Measurements from ENCODE around the gene DLL4.

DLL4 gene

DNA sequence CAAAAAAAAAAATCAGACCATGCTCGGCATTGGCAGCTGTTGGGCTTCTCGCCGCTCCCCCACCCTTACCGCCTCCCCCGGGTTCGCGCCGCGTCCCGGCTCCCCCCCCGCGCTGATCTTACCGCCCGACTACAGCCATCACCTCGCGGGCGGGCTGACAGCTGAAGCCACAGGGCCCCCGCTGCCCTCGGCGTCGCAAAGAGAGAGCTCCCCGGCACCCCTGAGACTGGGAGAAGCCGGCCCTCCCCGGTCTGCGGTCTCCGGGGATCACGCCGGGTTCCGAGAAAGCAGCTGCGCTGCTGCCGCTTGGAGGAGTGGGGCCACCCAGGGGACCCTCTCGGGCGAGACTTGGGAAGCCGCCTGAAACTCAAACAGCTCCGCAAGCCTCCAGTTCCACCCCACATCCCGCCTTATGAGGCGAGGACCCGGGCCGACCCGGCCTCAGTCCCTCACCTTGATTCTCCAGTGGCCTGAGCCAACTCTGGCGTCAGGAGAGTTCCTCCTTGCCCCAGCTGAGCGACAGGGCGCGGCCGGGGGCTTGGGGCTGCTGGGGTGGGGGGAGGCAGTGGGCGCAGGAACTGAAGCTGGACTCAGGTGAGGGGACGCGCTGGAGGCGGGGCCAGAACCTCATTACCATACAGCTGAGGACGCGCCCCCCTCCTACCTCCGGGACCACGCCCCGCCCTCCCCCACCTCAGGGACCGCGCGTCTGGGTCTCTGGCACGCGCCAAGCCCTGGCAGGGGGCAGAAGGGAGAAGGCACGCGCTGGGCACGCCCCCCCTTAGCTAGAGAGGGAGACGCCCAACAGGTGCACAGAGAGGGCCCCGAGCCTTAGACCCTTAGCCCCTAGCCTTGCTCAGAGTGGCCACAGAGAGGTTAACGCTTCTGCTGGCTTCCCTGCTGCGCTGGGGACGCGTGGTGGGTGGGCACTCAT lies 1.0 kb upstream of the DLL4 start:
- peak; percentile 33 for DNase-seq

DNA sequence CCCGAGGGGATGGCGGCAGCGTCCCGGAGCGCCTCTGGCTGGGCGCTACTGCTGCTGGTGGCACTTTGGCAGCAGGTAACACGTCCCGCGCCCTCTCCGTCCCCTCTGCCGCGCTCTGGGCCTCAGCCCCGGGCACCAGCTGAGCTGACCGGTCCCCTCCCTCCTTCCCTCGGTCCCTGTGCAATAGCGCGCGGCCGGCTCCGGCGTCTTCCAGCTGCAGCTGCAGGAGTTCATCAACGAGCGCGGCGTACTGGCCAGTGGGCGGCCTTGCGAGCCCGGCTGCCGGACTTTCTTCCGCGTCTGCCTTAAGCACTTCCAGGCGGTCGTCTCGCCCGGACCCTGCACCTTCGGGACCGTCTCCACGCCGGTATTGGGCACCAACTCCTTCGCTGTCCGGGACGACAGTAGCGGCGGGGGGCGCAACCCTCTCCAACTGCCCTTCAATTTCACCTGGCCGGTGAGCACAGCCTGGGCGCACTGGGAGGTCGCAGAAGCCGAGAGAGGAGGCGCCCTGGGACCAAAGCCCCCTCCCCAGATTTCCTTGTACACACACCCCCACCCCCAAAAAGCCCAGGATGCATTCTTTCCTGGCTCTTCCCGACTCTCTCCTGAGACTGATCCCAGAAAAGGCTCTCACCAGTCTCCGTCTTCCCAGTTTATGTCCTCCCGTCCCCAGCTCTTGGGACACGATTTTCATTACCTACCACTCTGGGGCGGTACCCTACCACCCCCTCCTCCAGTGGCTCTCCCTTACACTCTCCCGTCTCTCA lies 705 bp downstream of the DLL4 start:
- no peak for DNase-seq

DNA sequence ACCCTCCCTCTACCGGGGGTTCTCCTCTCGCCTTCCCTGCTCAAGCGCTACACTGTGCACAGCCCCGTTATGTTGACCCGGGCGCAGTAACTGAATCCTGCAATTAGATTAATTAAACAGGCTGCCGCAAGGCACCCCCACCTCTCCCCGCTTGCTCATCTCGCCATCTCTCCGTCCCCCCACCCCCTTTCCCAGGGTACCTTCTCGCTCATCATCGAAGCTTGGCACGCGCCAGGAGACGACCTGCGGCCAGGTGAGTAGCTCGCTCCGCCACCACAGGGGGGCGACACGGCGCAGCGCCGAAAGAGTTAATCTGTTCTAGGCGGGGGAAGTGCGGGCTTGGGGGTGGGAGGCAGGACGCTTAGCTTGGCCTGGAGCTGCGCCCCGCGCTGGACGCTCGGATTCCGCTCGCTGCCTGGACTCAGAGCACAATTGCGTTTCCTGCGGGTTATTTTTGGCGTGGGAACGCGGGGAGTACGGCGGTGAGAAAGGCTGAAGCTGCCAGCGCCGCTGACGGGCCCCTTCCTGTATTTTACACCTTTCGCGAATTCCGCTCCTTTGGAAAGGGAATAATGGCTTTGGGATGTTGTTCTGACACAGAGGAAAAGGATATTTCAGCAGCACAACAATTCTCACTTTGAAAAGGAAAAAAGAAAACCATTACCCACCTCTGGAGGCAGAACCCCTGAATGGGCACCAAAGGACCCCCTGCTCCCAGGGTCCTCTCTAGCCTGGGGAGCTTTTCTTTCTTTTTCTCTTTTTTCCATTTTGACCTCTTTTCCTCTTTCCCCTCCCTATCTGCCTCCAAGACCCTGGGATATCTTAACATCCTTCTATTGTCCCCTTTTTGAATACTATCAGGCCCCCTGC lies 1.5 kb downstream of the DLL4 start:
- peak; percentile 27 for DNase-seq

DNA sequence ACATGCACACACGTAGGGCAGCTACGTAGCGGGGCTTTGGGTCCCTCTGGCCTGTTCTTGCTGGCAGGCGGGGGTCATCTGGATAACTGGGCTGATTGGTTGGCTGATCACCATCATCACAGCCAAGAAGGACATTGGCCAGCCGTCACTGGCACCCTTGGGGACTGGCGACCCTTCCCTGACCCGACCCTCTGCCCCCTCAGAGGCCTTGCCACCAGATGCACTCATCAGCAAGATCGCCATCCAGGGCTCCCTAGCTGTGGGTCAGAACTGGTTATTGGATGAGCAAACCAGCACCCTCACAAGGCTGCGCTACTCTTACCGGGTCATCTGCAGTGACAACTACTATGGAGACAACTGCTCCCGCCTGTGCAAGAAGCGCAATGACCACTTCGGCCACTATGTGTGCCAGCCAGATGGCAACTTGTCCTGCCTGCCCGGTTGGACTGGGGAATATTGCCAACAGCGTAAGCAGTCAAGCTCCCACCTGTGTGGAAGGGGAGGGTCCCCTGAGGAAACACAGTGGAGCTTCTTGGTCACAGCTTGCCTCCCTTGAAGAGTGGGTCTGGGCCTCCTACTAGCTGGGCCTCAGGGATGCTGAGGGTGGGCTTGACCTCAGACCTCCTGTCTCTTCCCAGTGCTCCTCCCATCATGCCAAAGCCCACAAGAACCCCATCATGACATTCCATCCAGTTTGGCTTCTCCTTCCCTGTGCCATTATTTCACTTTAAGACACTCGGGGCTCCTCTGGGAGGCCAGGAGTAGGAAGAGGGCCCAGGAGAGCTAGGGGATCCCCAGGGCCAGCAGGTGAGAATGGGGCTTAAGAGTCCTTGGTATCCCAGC lies 2.4 kb downstream of the DLL4 start:
- no peak for DNase-seq

DNA sequence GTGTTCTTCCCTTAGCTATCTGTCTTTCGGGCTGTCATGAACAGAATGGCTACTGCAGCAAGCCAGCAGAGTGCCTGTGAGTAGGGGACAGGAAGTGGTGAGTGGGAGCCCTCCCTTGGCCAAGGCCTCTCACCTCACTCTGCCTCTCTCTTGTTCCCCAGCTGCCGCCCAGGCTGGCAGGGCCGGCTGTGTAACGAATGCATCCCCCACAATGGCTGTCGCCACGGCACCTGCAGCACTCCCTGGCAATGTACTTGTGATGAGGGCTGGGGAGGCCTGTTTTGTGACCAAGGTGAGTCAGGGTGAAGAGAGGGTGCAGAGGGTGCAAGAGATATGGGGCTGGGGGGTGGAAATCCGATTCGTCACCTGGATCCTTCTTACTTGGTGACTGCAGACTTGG lies 3.0 kb downstream of the DLL4 start:
- no peak for DNase-seq

DNA sequence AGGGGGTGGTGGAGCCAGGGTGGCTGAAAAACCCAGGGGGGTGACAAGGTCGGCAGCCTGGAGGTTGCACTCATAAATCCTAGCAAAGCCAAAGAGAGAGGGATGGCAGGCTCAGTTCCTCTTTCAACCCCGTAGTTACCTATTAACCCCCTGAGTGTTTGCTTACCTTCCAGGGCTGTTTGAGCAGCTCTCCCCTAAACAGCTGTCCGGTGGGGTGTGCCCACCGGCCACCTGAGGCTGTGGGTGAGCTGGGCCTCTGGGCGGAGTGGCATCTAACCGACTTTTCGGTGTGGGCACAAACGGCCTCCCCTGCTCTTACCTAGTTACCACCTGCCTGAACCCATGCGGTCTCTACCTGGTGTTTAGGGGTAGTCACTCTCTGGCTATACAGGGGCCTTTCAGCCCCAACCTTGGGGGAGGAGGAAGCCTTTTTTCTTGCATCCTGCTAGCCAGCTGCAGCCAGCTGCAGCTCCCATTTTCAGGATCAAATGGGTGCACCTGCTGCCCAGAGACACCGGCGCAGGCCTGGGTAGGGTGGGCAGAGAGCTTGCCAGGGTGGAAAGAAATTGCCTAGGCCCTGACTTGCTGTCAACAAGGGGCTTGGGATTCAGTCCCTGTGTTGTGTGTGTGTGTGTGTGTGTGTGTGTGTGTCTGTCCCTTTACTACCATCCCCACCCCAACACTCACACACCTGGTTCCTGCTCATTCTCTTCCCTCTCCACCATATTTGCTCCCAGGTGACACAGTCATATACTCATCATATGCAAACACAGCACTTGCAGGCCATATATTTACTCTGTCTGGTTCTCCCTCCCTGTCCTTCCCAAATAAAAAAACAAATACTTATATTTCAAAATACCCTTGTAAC lies 3.7 kb downstream of the DLL4 start:
- no peak for DNase-seq

DNA sequence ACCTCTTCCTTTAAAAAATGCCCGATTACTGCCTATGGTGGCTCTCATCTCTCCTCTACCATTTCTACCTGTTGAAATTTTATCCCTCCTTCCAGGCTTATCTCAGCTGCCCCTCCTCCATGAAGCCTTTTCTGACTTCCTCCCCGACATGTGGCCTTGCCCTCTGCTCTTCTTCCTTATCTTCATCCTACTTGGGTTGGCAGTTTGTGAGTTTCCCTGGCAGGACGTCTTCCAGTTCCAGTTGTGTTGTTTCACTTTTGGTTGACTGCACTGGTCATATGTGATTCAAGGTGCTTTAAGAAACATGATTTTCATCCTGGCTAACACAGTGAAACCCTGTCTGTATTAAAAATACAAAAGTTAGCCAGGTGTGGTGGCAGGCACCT lies 4.4 kb downstream of the DLL4 start:
- DNase-seq, result no peak

DNA sequence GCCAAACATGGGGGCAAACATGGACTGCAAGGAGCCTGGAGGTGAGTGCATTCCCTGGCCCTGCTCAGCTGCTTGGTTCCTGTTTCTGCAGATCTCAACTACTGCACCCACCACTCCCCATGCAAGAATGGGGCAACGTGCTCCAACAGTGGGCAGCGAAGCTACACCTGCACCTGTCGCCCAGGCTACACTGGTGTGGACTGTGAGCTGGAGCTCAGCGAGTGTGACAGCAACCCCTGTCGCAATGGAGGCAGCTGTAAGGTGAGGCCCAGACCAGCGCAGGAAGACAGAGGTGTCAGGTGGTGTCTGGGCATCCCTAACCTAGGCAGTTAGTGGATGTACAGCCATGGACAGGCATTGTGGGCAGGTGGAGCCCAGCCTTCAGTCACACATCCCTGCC lies 5.3 kb downstream of the DLL4 start:
- DNase-seq, result no peak

DNA sequence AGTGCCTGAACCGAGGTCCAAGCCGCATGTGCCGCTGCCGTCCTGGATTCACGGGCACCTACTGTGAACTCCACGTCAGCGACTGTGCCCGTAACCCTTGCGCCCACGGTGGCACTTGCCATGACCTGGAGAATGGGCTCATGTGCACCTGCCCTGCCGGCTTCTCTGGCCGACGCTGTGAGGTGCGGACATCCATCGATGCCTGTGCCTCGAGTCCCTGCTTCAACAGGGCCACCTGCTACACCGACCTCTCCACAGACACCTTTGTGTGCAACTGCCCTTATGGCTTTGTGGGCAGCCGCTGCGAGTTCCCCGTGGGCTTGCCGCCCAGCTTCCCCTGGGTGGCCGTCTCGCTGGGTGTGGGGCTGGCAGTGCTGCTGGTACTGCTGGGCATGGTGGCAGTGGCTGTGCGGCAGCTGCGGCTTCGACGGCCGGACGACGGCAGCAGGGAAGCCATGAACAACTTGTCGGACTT lies 7.1 kb downstream of the DLL4 start:
- DNase-seq, result no peak

DNA sequence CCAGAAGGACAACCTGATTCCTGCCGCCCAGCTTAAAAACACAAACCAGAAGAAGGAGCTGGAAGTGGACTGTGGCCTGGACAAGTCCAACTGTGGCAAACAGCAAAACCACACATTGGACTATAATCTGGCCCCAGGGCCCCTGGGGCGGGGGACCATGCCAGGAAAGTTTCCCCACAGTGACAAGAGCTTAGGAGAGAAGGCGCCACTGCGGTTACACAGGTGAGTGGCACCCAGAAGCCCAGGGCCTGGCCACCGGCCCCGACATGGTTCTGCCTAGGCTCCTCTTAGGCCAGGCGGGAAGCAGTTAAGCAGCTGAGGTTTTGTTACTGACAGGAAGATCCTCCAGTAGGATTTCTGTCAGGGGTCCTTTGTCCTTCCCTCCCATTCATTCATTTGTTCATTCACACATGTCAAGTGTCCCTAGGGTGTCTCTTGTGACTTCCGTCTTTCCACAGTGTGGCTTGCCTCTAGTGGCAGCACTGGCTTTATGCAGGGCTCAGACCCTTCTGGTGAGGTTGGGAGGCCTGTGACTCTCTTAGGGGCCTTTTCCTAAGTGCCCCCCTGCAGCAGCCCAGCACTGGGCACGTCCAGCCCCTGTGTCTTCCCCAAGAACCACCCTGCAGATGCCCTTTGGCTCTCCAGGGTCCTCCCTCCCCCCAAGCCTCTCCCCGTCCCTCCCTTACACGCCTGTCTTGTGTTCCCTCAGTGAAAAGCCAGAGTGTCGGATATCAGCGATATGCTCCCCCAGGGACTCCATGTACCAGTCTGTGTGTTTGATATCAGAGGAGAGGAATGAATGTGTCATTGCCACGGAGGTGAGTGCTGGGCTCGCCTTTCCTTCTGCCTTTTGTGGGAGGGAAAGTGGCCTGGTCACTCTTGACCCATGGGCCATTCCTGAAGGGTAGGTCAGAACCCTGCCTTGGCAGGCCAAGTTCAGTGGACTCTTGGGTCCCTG lies 7.8 kb downstream of the DLL4 start:
- DNase-seq, result no peak

DNA sequence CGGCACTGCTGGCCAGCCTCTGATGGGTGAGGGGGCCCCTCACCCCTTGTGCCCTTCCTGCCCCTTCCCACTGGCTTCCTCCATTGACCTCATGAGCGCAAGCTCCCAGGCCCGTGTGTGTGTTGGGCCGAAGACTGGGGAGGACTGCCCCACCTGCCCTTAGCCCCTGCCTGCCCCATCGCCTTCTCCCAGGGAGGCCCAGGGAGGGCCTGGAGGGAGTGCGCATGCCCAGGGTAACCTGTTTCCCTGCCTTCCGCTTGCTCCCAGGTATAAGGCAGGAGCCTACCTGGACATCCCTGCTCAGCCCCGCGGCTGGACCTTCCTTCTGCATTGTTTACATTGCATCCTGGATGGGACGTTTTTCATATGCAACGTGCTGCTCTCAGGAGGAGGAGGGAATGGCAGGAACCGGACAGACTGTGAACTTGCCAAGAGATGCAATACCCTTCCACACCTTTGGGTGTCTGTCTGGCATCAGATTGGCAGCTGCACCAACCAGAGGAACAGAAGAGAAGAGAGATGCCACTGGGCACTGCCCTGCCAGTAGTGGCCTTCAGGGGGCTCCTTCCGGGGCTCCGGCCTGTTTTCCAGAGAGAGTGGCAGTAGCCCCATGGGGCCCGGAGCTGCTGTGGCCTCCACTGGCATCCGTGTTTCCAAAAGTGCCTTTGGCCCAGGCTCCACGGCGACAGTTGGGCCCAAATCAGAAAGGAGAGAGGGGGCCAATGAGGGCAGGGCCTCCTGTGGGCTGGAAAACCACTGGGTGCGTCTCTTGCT lies 8.8 kb downstream of the DLL4 start:
- no peak for DNase-seq

DNA sequence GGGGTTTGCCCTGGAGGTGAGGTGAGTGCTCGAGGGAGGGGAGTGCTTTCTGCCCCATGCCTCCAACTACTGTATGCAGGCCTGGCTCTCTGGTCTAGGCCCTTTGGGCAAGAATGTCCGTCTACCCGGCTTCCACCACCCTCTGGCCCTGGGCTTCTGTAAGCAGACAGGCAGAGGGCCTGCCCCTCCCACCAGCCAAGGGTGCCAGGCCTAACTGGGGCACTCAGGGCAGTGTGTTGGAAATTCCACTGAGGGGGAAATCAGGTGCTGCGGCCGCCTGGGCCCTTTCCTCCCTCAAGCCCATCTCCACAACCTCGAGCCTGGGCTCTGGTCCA lies 9.4 kb downstream of the DLL4 start:
- no peak for DNase-seq

DNA sequence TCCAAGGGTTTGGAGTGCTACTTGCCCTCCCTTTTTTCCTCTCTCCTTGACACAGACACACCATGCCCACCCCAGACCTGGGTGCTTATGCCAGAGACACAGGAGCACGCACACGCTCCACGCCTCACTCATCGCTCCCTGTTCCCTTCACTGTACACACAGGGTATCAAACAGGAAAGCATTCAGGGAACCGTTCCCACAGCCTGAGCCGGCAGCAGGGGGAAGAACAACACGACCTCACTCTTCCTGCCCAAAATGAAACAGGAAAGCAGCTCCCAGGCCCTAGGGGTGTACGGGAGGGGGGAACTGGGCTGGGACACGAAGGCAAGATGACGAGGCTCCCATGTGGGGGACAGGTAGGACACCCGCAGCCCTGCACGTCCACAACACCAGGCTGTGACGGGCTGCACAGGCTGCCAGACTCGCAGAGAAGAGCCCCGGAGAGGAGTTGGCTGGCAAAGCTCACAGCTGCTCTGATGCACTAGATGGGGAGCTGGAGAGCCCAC lies 11.2 kb downstream of the DLL4 start:
- no peak for DNase-seq

DNA sequence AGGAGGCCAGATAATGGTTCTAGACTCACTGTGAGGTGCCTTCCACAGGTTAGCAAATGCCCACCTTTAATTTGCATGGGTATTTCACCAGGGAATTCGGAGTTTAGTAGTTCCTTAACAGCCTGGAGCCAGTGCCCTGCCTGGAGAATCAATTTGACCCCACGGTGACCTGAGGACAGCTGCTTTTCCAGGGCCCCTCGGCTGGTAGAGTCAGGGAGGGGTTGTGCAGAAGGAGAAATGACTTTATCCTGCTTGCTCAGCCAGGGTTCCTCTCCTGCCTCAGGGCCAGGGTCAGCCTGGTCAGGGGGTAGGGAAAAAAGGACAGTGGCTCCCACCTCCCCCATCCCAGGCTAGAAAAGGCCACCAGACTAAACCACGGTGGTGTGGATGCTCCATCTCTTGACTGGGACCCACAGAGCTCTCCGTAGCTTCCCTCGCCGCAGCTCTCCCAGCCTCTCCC lies 12.0 kb downstream of the DLL4 start:
- no peak for DNase-seq

DNA sequence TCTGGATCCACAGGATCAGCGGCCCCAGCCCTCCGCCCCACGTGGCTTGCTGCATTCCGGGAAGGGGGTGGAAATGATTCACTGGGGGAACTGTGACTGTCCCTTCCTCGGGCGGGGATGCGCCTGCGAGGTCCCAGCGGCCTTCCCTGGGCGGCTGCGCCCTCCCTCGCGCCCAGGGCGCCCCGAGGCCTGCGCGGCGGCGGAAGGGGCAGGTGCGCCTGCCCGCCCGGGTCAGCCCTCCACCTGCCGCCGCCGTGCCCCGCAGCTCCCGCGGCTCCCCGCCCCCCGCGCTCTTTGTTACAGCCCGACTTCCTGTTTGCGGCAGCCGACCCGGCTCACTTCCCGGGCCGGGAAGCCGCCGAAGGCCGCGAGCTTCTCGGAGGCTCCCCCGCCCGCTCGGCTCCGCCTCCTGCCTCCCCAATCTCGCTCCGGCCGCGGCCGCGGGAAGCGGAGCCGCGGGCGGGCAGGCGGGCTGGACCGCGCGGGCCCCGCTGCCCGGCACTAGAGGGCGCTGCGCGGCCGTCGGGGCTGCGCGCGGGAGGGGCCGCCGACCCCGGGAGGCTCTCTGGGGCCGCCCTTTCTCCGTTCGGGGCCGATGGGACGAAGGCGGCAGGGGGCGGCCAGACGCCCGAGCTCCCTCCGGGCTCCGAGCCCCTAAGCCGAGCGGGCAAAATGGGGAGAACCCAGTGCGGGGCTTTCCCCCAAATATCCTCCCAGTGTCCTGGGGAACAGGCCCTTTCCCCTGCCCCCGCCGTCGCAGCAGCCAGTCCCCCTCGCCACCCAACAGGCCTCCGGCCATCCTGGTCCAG lies 12.6 kb downstream of the DLL4 start:
- DNase-seq, result peak; percentile 44

DNA sequence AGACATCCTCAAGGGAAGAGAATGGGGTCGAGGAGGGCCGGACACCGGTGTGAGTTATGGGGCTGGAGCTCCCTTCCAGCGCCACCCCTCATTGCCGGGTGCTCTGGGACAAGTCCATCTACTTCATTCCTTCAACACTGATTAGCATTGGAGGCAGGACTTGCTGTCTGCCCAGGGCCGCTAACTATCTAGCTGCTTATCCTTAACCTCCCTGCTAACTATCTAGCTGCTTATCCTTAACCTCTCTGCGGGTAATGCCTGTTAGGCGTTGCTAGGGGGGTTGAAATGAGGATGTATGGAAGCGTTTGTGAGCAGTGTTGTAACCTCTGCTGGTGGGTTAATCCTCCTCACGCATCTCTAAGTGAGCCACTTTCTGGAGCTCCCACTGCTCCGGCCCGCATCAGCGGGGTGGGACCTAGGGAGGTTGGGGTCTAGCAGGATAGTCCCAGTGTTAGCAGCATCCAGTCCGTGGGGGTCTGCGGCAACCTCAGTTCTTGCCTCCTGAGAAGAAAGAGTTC lies 13.3 kb downstream of the DLL4 start:
- no peak for DNase-seq

DNA sequence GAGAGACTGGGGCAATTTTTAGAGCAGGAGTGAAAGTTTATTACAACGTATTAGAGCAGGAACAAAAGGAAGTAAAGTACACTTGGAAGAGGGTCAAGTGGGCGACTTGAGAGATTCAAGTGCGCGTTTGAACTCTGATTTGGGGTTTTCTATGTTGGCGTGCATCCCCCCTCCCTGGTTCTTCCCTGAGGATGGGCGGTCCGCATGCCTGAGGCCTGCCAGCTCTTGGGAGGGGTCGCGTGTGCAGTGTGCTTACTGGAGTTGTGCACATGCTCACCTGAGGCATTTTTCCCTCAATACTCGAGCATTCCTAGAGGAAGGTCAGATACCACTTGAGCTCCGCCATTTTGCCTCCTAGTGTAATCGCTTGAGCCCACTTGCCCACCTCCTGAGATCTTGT lies 13.7 kb downstream of the DLL4 start:
- no peak for DNase-seq
